ENCODE results near the gene CSNK1E.

Gene CSNK1E

DNA sequence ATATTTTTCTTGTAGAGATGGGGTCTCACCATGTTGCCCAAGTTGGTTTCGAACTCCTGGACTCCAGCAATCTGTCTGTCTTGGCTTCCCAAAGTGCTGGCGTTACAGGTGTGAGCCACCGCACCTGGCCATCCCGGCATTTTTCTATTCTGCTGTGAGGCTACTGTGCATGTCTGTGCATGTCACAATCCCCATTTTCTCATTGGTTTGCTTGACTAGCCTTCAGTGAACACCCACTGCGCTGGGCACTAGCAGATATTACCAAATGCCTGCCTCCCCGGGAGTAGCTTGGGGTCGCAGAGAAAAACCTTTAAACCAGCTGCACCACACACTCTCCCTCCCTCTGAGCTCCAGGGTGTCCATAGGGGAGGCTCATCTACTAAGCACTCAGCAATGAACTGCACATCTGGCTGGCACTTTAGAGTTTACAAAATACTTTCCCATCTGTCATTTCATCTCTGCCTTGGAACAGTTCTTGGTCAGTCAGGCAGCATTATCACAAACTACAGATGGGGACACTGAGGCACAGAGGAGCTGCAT is 4.9 kb downstream of the CSNK1E start:
- Histone ChIP-seq H3K4me1 (ENCODE audit: control insufficient read depth, insufficient read depth, low read length) (peaks cover 8% of the 10 kb centered on the region), H3K9me3 (ENCODE audit: control insufficient read depth, insufficient read depth, low read length) (no peaks in the 10 kb centered on the region), H3K4me3 (ENCODE audit: low read depth, low read length) (no peak overlapping the region), H3K36me3 (ENCODE audit: control insufficient read depth, insufficient read depth, low read length) (peaks cover 48% of the 10 kb centered on the region), H3K27me3 (ENCODE audit: control insufficient read depth, insufficient read depth, low read length) (no peaks in the 10 kb centered on the region), H3K9ac (ENCODE audit: low read depth, low read length) (no peak overlapping the region)

DNA sequence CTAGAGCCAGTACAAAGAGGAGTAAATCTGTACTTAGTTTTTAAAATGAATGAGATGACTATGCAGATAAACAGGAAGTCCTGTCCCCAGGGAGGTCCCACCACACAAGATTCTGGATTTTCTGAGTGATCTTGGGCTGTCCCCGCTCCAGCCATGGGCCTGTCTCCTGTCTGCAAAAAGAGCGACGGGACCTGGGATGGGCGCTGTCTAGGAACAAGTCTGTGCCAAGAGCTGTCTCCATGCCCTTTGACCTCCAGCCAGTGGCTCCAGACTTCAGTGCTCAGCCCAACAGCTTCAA is 6.0 kb downstream of the CSNK1E start:
- H3K36me3 ChIP-seq (ENCODE audit: control insufficient read depth, insufficient read depth, low read length), result peaks cover 48% of the 10 kb centered on the region

DNA sequence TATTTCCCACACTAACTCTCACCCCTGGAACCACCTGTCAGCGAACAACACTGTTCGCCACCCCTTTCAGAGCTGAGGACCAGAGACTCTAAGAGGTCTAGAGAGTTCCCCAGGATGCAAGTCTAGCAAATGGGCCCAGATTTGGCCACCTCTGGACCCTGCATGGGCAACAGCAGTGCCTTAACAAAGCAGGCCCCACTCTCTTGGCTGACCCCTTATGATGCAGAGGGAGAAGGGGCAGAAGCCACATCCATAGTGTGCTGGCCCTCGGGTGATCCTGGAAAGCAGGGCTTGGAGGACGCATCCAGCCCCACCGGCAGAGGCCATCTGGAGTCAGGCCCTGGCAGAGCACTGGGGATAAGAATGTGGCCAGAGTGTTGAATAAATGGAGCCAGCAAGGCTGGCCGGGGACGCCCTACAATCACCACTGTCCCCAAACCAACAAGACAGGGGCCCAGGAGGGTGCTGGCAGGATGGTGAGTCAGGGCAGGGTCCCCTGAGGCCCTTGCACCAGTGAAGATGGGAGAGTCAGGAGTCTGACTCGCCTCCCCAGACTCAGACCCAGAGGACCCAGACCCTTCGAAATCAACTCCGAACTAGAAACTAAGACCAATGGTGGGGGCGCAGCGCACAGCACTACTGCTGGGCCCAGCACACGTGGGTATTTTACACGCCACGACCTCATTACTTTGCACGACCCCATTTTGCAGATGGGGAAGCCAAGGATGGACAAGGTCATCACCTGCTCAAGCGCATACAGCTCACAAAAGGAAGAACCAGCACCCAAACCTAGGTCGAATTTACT is 6.5 kb downstream of the CSNK1E start:
- Histone ChIP-seq H3K27me3 (ENCODE audit: control insufficient read depth, insufficient read depth, low read length) (no peaks in the 10 kb centered on the region), H3K36me3 (ENCODE audit: control insufficient read depth, insufficient read depth, low read length) (peaks cover 48% of the 10 kb centered on the region), H3K9ac (ENCODE audit: low read depth, low read length) (no peak overlapping the region), H3K4me3 (ENCODE audit: low read depth, low read length) (no peak overlapping the region), H3K9me3 (ENCODE audit: control insufficient read depth, insufficient read depth, low read length) (no peaks in the 10 kb centered on the region), H3K4me1 (ENCODE audit: control insufficient read depth, insufficient read depth, low read length) (peaks cover 13% of the 10 kb centered on the region)

More for the DNA sequence above, 6.0 kb downstream of the CSNK1E start:
- Histone ChIP-seq H3K9me3 (ENCODE audit: control insufficient read depth, insufficient read depth, low read length) (no peaks in the 10 kb centered on the region), H3K4me1 (ENCODE audit: control insufficient read depth, insufficient read depth, low read length) (peaks cover 8% of the 10 kb centered on the region), H3K27me3 (ENCODE audit: control insufficient read depth, insufficient read depth, low read length) (no peaks in the 10 kb centered on the region), H3K9ac (ENCODE audit: low read depth, low read length) (no peak overlapping the region), H3K4me3 (ENCODE audit: low read depth, low read length) (no peak overlapping the region)

DNA sequence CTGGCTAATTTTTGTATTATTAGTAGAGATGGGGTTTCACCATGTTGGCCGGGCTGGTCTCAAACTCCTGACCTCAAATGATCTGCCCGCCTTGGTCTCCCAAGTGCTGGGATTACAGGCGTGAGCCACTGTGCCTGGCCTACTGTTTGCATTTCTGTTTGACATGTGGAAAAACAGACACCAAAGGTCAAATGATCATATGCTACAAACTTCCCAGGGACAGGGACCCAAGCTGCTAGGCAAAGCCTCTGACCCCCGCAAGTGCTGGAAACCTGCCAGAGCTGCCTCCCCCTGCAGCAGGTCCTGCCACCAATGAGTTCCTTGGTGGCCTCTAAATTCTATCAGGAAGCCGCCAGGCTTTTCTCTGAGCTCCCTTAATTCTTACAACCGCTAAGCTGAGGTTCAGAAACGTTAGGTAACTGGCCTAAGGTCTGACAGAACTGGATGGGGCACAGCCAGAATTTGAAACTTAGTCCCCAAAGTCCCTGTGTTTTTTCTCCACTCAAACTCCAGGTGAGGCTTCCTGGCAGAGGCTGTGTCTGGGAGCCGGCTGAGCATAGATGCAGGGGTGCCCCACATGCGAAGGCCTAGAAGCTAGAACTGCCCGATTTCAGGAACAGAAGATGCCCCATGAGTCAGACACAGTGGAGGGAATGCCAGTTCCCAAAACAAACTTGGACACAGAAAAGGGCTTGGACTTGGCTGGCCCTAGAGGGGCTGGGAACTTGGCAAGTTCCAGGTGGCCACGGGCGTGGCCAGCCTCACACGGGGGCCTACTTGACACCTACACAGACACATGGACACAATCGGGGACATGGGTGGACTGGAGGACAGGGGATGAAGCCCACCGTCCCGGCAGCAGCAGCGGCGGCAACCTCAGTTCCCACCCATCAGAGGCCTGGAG is 7.4 kb downstream of the CSNK1E start:
- H3K4me3 ChIP-seq (ENCODE audit: low read depth, low read length), result no peak overlapping the region
- H3K9ac ChIP-seq (ENCODE audit: low read depth, low read length), result no peak overlapping the region
- no peaks in the 10 kb centered on the region for H3K27me3 ChIP-seq (ENCODE audit: control insufficient read depth, insufficient read depth, low read length)
- H3K4me1 ChIP-seq (ENCODE audit: control insufficient read depth, insufficient read depth, low read length), result peaks cover 13% of the 10 kb centered on the region
- H3K9me3 ChIP-seq (ENCODE audit: control insufficient read depth, insufficient read depth, low read length), result no peaks in the 10 kb centered on the region
- peaks cover 48% of the 10 kb centered on the region for H3K36me3 ChIP-seq (ENCODE audit: control insufficient read depth, insufficient read depth, low read length)

DNA sequence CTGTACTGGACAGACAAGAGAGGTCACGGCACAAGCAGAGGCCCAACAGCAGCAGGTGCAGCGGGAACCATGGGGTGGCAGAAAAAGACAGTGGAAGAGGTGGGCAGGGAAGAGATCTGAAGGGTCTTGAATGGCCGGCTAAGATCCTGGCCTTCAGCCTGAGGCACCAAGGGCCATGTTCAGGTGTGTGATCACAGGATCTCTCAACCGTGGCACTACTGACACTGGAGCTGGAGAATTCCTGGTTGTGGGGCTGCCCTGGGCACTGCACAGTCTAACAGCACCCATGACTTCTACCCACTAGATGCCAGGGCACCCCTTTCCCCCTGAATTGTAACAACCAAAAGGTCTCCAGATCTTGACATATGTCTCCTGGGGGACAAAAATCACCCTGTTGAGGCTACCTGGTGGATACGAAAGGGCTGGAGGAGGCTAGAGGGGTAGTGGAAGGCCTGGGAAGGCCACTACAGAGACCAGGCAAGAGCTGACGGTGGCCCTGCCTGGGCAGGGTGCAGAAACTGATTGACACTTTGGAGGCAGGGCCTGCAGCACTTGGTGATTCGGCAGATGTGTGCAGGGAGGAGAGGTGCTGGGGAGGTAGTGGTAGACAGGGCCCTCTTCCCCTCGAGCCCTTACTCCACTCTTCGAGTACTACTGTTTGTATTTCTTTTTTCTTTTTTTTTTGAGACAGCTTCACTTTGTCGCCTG is 8.3 kb downstream of the CSNK1E start:
- Histone ChIP-seq H3K36me3 (ENCODE audit: control insufficient read depth, insufficient read depth, low read length) (peaks cover 50% of the 10 kb centered on the region), H3K9me3 (ENCODE audit: control insufficient read depth, insufficient read depth, low read length) (no peaks in the 10 kb centered on the region), H3K9ac (ENCODE audit: low read depth, low read length) (peak overlapping the region; percentile 28), H3K4me3 (ENCODE audit: low read depth, low read length) (no peak overlapping the region), H3K4me1 (ENCODE audit: control insufficient read depth, insufficient read depth, low read length) (peaks cover 8% of the 10 kb centered on the region), H3K27me3 (ENCODE audit: control insufficient read depth, insufficient read depth, low read length) (no peaks in the 10 kb centered on the region)

DNA sequence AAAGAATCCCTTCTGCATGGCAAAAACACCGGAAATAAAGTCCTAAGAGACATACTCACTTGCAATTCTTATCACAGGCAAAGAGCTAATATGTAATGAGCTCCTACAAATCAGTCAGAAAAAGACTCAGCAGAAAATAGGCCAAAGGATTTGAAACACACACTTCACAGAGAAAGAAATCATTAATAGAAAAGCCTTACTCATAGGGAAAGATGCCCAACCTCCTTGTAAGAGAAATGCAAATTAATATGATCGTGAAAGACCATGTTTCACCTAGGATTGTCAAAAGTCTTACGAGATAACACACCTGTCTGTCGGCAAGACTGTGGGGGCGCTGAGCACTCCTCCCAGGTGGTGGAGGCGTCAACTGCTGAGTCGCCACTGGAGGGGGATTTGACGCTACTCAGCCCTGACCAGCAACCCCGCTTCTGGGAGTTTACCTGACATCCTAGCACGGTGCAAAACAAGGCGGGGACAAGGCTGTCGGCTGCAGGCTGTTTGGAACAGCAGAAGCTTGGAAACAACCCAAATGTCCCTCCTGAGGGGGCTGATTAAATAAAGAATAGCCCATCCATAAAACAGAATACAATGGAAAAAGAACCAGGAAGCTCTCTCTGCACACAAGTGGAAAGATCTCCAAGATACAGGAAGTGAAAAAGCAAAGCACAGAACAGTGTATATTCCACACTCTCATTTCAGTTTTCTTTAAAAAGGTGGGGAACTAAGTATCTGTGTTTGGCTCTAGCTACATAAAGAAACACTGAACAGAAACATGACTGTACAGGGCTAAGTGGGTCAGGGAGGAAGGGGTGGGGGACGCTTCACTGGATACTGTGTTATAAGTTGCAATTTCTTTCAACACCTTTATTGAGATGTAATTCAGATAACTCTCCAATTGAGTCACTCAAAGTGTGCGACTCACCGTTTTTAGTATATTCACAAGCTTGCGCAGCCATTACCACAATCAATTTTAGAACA is 11.5 kb downstream of the CSNK1E start:
- Histone ChIP-seq H3K36me3 (ENCODE audit: control insufficient read depth, insufficient read depth, low read length) (peaks cover 56% of the 10 kb centered on the region), H3K4me1 (ENCODE audit: control insufficient read depth, insufficient read depth, low read length) (peaks cover 7% of the 10 kb centered on the region), H3K4me3 (ENCODE audit: low read depth, low read length) (no peak overlapping the region), H3K9me3 (ENCODE audit: control insufficient read depth, insufficient read depth, low read length) (no peaks in the 10 kb centered on the region), H3K9ac (ENCODE audit: low read depth, low read length) (peak overlapping the region; percentile 39), H3K27me3 (ENCODE audit: control insufficient read depth, insufficient read depth, low read length) (no peaks in the 10 kb centered on the region)

DNA sequence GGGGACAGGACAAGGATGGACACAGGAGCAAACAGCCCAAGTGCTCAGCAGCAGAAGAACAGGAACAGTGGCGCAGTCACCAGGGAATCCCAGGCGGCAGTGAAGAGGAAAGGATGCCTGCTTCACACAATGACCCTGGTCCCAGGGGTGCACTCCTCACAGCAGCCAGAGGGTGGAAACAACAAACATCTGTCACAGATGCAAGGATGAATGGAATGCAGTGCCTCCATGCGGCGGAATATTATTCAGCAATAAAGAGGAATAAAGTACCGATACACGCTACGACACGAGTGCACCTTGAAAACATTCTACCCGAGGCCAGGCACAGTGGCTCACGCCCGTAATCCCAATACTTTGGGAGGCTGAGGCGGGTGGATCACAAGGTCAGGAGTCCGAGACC is 12.7 kb downstream of the CSNK1E start:
- Histone ChIP-seq H3K4me3 (ENCODE audit: low read depth, low read length) (no peak overlapping the region), H3K4me1 (ENCODE audit: control insufficient read depth, insufficient read depth, low read length) (peaks cover 7% of the 10 kb centered on the region), H3K9me3 (ENCODE audit: control insufficient read depth, insufficient read depth, low read length) (no peaks in the 10 kb centered on the region), H3K36me3 (ENCODE audit: control insufficient read depth, insufficient read depth, low read length) (peaks cover 57% of the 10 kb centered on the region), H3K9ac (ENCODE audit: low read depth, low read length) (no peak overlapping the region), H3K27me3 (ENCODE audit: control insufficient read depth, insufficient read depth, low read length) (no peaks in the 10 kb centered on the region)

DNA sequence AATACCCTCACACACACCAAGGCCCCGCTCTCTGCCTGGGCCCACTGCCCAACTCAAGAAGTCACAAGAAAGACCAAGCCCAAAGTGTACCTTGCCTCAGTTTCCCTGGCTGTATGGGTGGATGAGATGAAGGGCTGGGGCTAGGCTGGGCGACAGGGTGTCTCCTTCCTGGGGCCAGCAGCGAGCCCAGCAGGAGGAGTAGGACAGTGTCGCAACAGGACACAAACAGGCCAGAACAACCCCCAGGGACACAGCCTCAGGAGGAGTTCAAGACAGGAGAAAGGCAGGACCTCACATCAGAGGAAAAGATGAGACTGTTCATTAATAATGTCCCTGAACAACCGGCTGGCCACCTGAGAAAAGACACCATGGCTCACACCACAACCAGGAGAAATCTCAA is 13.3 kb downstream of the CSNK1E start:
- peaks cover 7% of the 10 kb centered on the region for H3K4me1 ChIP-seq (ENCODE audit: control insufficient read depth, insufficient read depth, low read length)
- H3K36me3 ChIP-seq (ENCODE audit: control insufficient read depth, insufficient read depth, low read length), result peaks cover 60% of the 10 kb centered on the region
- no peaks in the 10 kb centered on the region for H3K27me3 ChIP-seq (ENCODE audit: control insufficient read depth, insufficient read depth, low read length)
- H3K9me3 ChIP-seq (ENCODE audit: control insufficient read depth, insufficient read depth, low read length), result no peaks in the 10 kb centered on the region
- H3K4me3 ChIP-seq (ENCODE audit: low read depth, low read length), result no peak overlapping the region
- no peak overlapping the region for H3K9ac ChIP-seq (ENCODE audit: low read depth, low read length)

DNA sequence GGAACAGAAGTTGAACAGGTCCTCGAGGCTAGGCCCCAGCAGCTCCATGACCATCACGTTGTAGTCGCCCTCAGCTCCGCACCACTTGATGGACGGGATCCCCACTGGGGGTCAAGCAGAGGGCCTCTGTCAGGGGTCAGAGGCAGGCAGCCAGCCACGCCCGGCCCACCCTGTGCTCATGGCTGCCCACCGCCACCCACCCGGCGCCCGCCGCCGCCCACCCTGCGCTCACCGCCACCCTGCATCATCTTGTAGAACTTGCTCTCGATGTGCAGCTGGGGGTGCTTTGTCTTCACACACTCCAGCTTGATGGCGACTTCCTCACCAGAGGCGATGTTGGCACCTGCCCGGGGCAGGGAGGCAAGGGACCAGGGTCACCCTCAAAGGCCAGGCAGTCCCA is 14.3 kb downstream of the CSNK1E start:
- H3K4me1 ChIP-seq (ENCODE audit: control insufficient read depth, insufficient read depth, low read length), result peaks cover 7% of the 10 kb centered on the region
- H3K9ac ChIP-seq (ENCODE audit: low read depth, low read length), result no peak overlapping the region
- no peaks in the 10 kb centered on the region for H3K9me3 ChIP-seq (ENCODE audit: control insufficient read depth, insufficient read depth, low read length)
- H3K27me3 ChIP-seq (ENCODE audit: control insufficient read depth, insufficient read depth, low read length), result no peaks in the 10 kb centered on the region
- peaks cover 63% of the 10 kb centered on the region for H3K36me3 ChIP-seq (ENCODE audit: control insufficient read depth, insufficient read depth, low read length)
- H3K4me3 ChIP-seq (ENCODE audit: low read depth, low read length), result no peak overlapping the region

DNA sequence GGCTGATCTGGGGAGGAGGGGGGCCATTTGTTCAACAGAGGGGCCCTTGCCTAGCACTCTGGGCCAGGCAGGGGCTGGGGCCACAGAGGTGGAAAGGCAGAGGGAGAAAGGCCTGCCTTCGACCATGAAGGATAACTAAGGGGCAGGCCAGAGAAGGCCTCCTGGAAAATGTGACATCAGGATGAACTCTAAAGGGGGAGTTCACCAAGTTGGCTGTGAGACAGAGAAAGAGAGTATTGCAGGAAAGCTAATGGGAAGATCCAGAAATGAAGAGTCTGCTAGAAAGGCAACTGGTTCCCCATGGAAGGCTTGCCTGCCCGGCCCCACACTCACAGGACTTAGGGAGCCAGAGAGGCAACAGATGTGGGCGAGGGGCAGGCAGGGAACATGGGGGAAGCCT is 16.3 kb downstream of the CSNK1E start:
- Histone ChIP-seq H3K36me3 (ENCODE audit: control insufficient read depth, insufficient read depth, low read length) (peaks cover 82% of the 10 kb centered on the region), H3K27me3 (ENCODE audit: control insufficient read depth, insufficient read depth, low read length) (no peaks in the 10 kb centered on the region), H3K4me3 (ENCODE audit: low read depth, low read length) (no peak overlapping the region), H3K9ac (ENCODE audit: low read depth, low read length) (no peak overlapping the region), H3K9me3 (ENCODE audit: control insufficient read depth, insufficient read depth, low read length) (no peaks in the 10 kb centered on the region), H3K4me1 (ENCODE audit: control insufficient read depth, insufficient read depth, low read length) (peaks cover 5% of the 10 kb centered on the region)
